Keratinocyte (primary cell): Measurements from ENCODE around the gene SPATS2. TPM values are rescaled to one million over a fixed set of nuclear protein-coding genes. Genes with fewer than 3 reads are reported as not detected.
A peak's percentile ranks its signal among the peaks of the same experiment; 100 is the strongest.

Experiments used
- DNase-seq: peaks from one replicate; pipeline ENCODE4 v3.0.0-alpha.2; 2011; ENCODE audit warnings: low read depth, missing footprints, low spot score
- FAIRE-seq: peaks from 2 replicates; lab custom pipeline; 2011; peaks lifted over from hg19 to GRCh38; lab: Jason Lieb, UNC
- H2AFZ ChIP-seq: 2 replicates; pipeline ENCODE4 v1.6.0; 2012; ENCODE audit warnings: low read length, control low read depth, inconsistent platforms; ENCODE audit not compliant: control insufficient read depth
- H3K27ac ChIP-seq: 2 replicates; pipeline ENCODE4 v1.5.1; 2011; ENCODE audit warnings: low read length; ENCODE audit not compliant: control insufficient read depth, insufficient read depth
- H3K27me3 ChIP-seq: 3 replicates; pipeline ENCODE4 v1.6.0; 2011; ENCODE audit warnings: low read length; ENCODE audit not compliant: control insufficient read depth, insufficient read depth; ENCODE audit errors: extremely low read depth
- H3K36me3 ChIP-seq, 2 experiments: 2 replicates in 1 of 2; 3 replicates in 1 of 2; pipeline ENCODE4 v1.5.1; 2011; ENCODE audit warnings: low read length in 2 of 2, mild to moderate bottlenecking in 1 of 2; ENCODE audit not compliant: control insufficient read depth in 2 of 2, insufficient read depth in 2 of 2; ENCODE audit errors: extremely low read depth in 1 of 2
- H3K4me1 ChIP-seq: 3 replicates; pipeline ENCODE4 v1.5.1; 2011; ENCODE audit warnings: low read length; ENCODE audit not compliant: control insufficient read depth, insufficient read depth; ENCODE audit errors: extremely low read depth
- H3K4me2 ChIP-seq: 3 replicates; pipeline ENCODE4 v1.6.0; 2011; ENCODE audit warnings: low read depth, low read length; ENCODE audit not compliant: control insufficient read depth, insufficient read depth; ENCODE audit errors: extremely low read depth
- H3K4me3 ChIP-seq, 3 experiments: fragments of 200-600 bp in 1 of 3; sonication (generic) in 1 of 3; 2 replicates in 2 of 3; 3 replicates in 1 of 3; pipeline ENCODE4 v1.5.1; 2011 to 2016; ENCODE audit warnings: low read length in 3 of 3, mild to moderate bottlenecking in 3 of 3, control low read depth in 2 of 3, inconsistent platforms in 1 of 3, low read depth in 1 of 3, mixed read lengths in 1 of 3, mixed run types in 1 of 3, moderate library complexity in 1 of 3; ENCODE audit not compliant: control insufficient read depth in 2 of 3, insufficient read depth in 2 of 3; ENCODE audit errors: extremely low read depth in 1 of 3
- H3K79me2 ChIP-seq: 2 replicates; pipeline ENCODE4 v1.6.0; 2012; ENCODE audit warnings: low read length; ENCODE audit not compliant: control insufficient read depth, insufficient read depth
- H3K9ac ChIP-seq: 3 replicates; pipeline ENCODE4 v1.6.0; 2011; ENCODE audit warnings: low read length; ENCODE audit not compliant: control insufficient read depth, insufficient read depth; ENCODE audit errors: extremely low read depth
- H3K9me1 ChIP-seq: 3 replicates; pipeline ENCODE4 v1.6.0; 2011; ENCODE audit warnings: low read length; ENCODE audit not compliant: control insufficient read depth, insufficient read depth; ENCODE audit errors: extremely low read depth
- H3K9me3 ChIP-seq: 2 replicates; pipeline ENCODE4 v1.5.1; 2012; ENCODE audit warnings: low read depth, low read length; ENCODE audit not compliant: control insufficient read depth
- H4K20me1 ChIP-seq: 3 replicates; pipeline ENCODE4 v1.6.0; 2011; ENCODE audit warnings: low read length; ENCODE audit not compliant: control insufficient read depth, insufficient read depth; ENCODE audit errors: extremely low read depth
- EZH2 ChIP-seq: IDR thresholded peaks from one replicate; pipeline ENCODE4 v1.6.1; 2012; ENCODE audit warnings: inconsistent platforms, mild to moderate bottlenecking, low read length, moderate library complexity
- dilution Hi-C: fragments of 300-500 bp; cut with MboI; formaldehyde crosslinking; loops from one replicate; pipeline ENCODE4 v1.7.0; 2020; ENCODE audit warnings: low sequenced_read_pairs; ENCODE audit not compliant: extremely low pct_ligation_motif_present
- polyA plus RNA-seq, 5 experiments: library from polyadenylated mRNA; depleted of rRNA in 3 of 5; stranded (reverse) in 3 of 5; stranded (forward) in 1 of 5; unstranded in 1 of 5; fragments of >200 nt; gene quantifications; 1 replicate in 1 of 5; 2 replicates in 3 of 5; 3 replicates in 1 of 5; pipeline versions ENCODE4 v1.2.1 to v1.2.3, GENCODE V29; 2011 to 2012; ENCODE audit warnings: missing spikeins in 2 of 5, low read depth in 1 of 5, low replicate concordance in 1 of 5
- TF ChIP-seq, protein P1 (sequence below), 3 experiments: IDR thresholded peaks in 1 of 3; conservative IDR thresholded peaks in 1 of 3; optimal IDR thresholded peaks in 1 of 3; 2 replicates in 2 of 3; 3 replicates in 1 of 3; pipeline versions ENCODE3 to v1.5.1; 2011; ENCODE audit warnings: low read length in 3 of 3, mild to moderate bottlenecking in 3 of 3, moderate library complexity in 2 of 3, control low read depth in 1 of 3, inconsistent platforms in 1 of 3; ENCODE audit not compliant: insufficient read depth in 2 of 3; ENCODE audit errors: extremely low read depth in 1 of 3

The SPATS2 gene
- polyA plus RNA-seq, 1 donor (not counting 4 experiments of a cell fraction or from before 2014, with no cell fraction given), result 47.9 TPM

- H4K20me1 ChIP-seq, result no peaks in the 10 kb centered on the region
- H3K4me3 ChIP-seq, result peak overlapping the region in 2 of 3 experiments; percentile 41 to 54
- H2AFZ ChIP-seq, result peak overlapping the region; percentile 42
- peak overlapping the region; percentile 63 for H3K4me2 ChIP-seq
- dilution Hi-C loops, result no loop called here
- H3K9me3 ChIP-seq, result no peaks in the 10 kb centered on the region
- no peak overlapping the region for H3K27ac ChIP-seq
- no peaks in the 10 kb centered on the region for H3K36me3 ChIP-seq
- H3K9me1 ChIP-seq, result no peaks in the 10 kb centered on the region
- H3K27me3 ChIP-seq, result peaks cover 81% of the 10 kb centered on the region
- peaks cover 24% of the 10 kb centered on the region for H3K4me1 ChIP-seq
- TF ChIP-seq, protein P1, sequence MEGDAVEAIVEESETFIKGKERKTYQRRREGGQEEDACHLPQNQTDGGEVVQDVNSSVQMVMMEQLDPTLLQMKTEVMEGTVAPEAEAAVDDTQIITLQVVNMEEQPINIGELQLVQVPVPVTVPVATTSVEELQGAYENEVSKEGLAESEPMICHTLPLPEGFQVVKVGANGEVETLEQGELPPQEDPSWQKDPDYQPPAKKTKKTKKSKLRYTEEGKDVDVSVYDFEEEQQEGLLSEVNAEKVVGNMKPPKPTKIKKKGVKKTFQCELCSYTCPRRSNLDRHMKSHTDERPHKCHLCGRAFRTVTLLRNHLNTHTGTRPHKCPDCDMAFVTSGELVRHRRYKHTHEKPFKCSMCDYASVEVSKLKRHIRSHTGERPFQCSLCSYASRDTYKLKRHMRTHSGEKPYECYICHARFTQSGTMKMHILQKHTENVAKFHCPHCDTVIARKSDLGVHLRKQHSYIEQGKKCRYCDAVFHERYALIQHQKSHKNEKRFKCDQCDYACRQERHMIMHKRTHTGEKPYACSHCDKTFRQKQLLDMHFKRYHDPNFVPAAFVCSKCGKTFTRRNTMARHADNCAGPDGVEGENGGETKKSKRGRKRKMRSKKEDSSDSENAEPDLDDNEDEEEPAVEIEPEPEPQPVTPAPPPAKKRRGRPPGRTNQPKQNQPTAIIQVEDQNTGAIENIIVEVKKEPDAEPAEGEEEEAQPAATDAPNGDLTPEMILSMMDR (optimal IDR thresholded peaks at IDR 0.05 in 1 of 3, IDR thresholded peaks at IDR 0.05 in 1 of 3, conservative IDR thresholded peaks at IDR 0.05 in 1 of 3; ENCODE audit: extremely low read depth in 1 of 3, insufficient read depth in 2 of 3, low read length in 3 of 3), result no peak
- TF ChIP-seq EZH2, result peak; percentile 99
- peak overlapping the region; percentile 26 for H3K9ac ChIP-seq
- no peak for FAIRE-seq
- no peaks in the 10 kb centered on the region for H3K79me2 ChIP-seq
- DNase-seq, result no peak
These were observed 21.2 kb upstream of the SPATS2 start for GRCh38 chr12:49345825-49346658.

- dilution Hi-C loops, result no loop called here
- peaks cover 24% of the 10 kb centered on the region for H3K4me1 ChIP-seq
- H3K79me2 ChIP-seq, result no peaks in the 10 kb centered on the region
- peaks cover 74% of the 10 kb centered on the region for H3K27me3 ChIP-seq
- peak within 1 kb of the TSS in 2 of 3 experiments; percentile 41 to 54 for H3K4me3 ChIP-seq
- no peaks in the 10 kb centered on the region for H3K9me3 ChIP-seq
- TF ChIP-seq, protein P1 (optimal IDR thresholded peaks at IDR 0.05 in 1 of 3, IDR thresholded peaks at IDR 0.05 in 1 of 3, conservative IDR thresholded peaks at IDR 0.05 in 1 of 3; ENCODE audit: extremely low read depth in 1 of 3, insufficient read depth in 2 of 3, low read length in 3 of 3), result no peak
- peak; percentile 97 for TF ChIP-seq EZH2
- H3K9ac ChIP-seq, result peak within 1 kb of the TSS; percentile 26
- H4K20me1 ChIP-seq, result no peaks in the 10 kb centered on the region
- H2AFZ ChIP-seq, result peak within 1 kb of the TSS; percentile 7
- no peaks in the 10 kb centered on the region for H3K36me3 ChIP-seq
- no peaks in the 10 kb centered on the region for H3K9me1 ChIP-seq
- peak within 1 kb of the TSS; percentile 63 for H3K4me2 ChIP-seq
- FAIRE-seq, result no peak
- DNase-seq, result no peak
- no peak within 1 kb of the TSS for H3K27ac ChIP-seq
These were observed 20.5 kb upstream of the SPATS2 start, which contains the start of gene DNAJC22 for GRCh38 chr12:49346659-49347310. Gene DNAJC22 (plus strand): TSS chr12:49346888. CDS start chr12:49348873, 1,985 bp downstream.
